ENCODE results near the gene DUSP23.

The DUSP23 gene

GRCh38 chr1:159829273-159829634, 48.5 kb downstream of the DUSP23 start:
- no peak for DNase-seq

GRCh38 chr1:159829822-159830465, 49.2 kb downstream of the DUSP23 start:
- DNase-seq, result no peak

GRCh38 chr1:159830722-159831121, 50.0 kb downstream of the DUSP23 start:
- DNase-seq, result no peak

- DNase-seq, result no peak
Measured at GRCh38 chr1:159831412-159832141, 50.8 kb downstream of the DUSP23 start.
